H1 (cell line): Measurements from ENCODE around the gene DDX11.
"Not testable (repeated sequence)": the region's sequence is repeated elsewhere in the genome, so short reads cannot be mapped to it uniquely, and the experiment has no call there.

Experiments
- ATF3 ChIP-seq: IDR thresholded peaks from 2 replicates; pipeline ENCODE4 v1.6.1; 2011; ENCODE audit warnings: low read depth, mild to moderate bottlenecking, low read length; ENCODE audit not compliant: insufficient read depth
- YY1 ChIP-seq: IDR thresholded peaks from 2 replicates; pipeline ENCODE4 v1.6.1; 2011; ENCODE audit warnings: low read depth, mild to moderate bottlenecking, low read length

DNA sequence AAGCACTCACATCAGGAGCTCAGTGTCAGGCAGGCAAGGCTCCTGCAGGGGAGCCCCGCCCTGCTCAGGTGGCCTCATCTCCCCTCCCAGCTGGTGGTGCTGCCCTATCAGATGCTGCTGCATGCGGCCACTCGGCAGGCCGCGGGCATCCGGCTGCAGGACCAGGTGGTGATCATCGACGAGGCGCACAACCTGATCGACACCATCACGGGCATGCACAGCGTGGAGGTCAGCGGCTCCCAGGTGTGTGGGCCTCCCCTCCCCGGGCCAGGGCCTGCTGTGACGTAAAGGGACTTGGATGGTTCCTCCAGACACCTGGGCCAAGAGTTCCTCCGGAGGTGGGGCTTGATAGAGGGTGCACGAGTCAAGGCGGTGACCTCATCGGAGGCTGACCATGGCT lies 18.0 kb downstream of the DDX11 start:
- not testable (repeated sequence) for TF ChIP-seq ATF3, YY1
